H1 (cell line): ENCODE data around the gene ATG16L1. TPM values are rescaled to one million over a fixed set of nuclear protein-coding genes. Genes with fewer than 3 reads are reported as not detected.

Experiments
- CTCF ChIA-PET: fragments of 300-600 bp; sonication (Branson Sonifier 250); formaldehyde crosslinking; loops from one replicate; lab custom pipeline; 2021; ENCODE audit not compliant: partially characterized antibody; lab: Charles Lee
- POLR2A ChIA-PET: fragments of 300-600 bp; sonication (Branson Sonifier 250); formaldehyde crosslinking; loops from one replicate; lab custom pipeline; 2021; ENCODE audit warnings: inconsistent platforms; ENCODE audit not compliant: partially characterized antibody; lab: Charles Lee
- DNase-seq, 2 experiments: peaks; one replicate each; pipeline versions ENCODE4 v3.0.0 to v3.0.0-alpha.2; 2010 to 2022; ENCODE audit warnings: low spot score in 2 of 2, low read depth in 1 of 2, mixed read lengths in 1 of 2
- FAIRE-seq: peaks from 2 replicates; lab custom pipeline; 2011; peaks lifted over from hg19 to GRCh38; lab: Jason Lieb, UNC
- H2AFZ ChIP-seq: 2 replicates; pipeline ENCODE4 v1.8.1; 2012; ENCODE audit warnings: low read length, inconsistent platforms
- H2AK5ac ChIP-seq: 2 replicates; pipeline ENCODE4 v1.6.1; 2013; ENCODE audit warnings: low read depth, low read length
- H2BK120ac ChIP-seq: replicated peaks from 2 replicates; pipeline ENCODE3; 2013; ENCODE audit warnings: low read depth, low read length, inconsistent platforms
- H2BK12ac ChIP-seq: 2 replicates; pipeline ENCODE4 v1.6.1; 2013; ENCODE audit warnings: low read depth, low read length
- H2BK15ac ChIP-seq: 2 replicates; pipeline ENCODE4 v1.6.1; 2013; ENCODE audit warnings: low read length
- H2BK20ac ChIP-seq: 2 replicates; pipeline ENCODE4 v1.6.1; 2013; ENCODE audit warnings: low read length
- H2BK5ac ChIP-seq: 2 replicates; pipeline ENCODE4 v1.6.1; 2013; ENCODE audit warnings: low read depth, low read length
- H3K14ac ChIP-seq: 2 replicates; pipeline ENCODE4 v1.6.1; 2013; ENCODE audit warnings: inconsistent platforms; ENCODE audit not compliant: insufficient read length
- H3K18ac ChIP-seq: 2 replicates; pipeline ENCODE4 v1.6.1; 2013; ENCODE audit warnings: low read length; ENCODE audit errors: extremely low read depth
- H3K23ac ChIP-seq: 2 replicates; pipeline ENCODE4 v1.6.1; 2013; ENCODE audit warnings: inconsistent platforms; ENCODE audit not compliant: insufficient read length
- H3K23me2 ChIP-seq: 2 replicates; pipeline ENCODE4 v1.6.1; 2013; ENCODE audit warnings: low read depth, low read length
- H3K27ac ChIP-seq: 2 replicates; pipeline ENCODE4 v1.6.1; 2011; ENCODE audit warnings: low read depth, low read length, inconsistent platforms
- H3K27me3 ChIP-seq, 4 experiments: replicated peaks in 1 of 4; 1 replicate in 1 of 4; 2 replicates in 3 of 4; pipeline versions ENCODE4 v1.6.1 to v1.8.1; 2011 to 2013; ENCODE audit warnings: low read length in 3 of 4, mild to moderate bottlenecking in 3 of 4, inconsistent platforms in 2 of 4, mixed read lengths in 2 of 4, moderate library complexity in 1 of 4; ENCODE audit not compliant: control insufficient read depth in 3 of 4, insufficient read depth in 3 of 4; ENCODE audit errors: extremely low read depth in 1 of 4
- H3K36me3 ChIP-seq, 4 experiments: 2 replicates each; pipeline versions ENCODE4 v1.6.1 to v1.8.1; 2011 to 2013; ENCODE audit warnings: mild to moderate bottlenecking in 4 of 4, low read length in 3 of 4, moderate library complexity in 2 of 4, control low read depth in 1 of 4, inconsistent platforms in 1 of 4; ENCODE audit not compliant: insufficient read depth in 4 of 4, control insufficient read depth in 2 of 4
- H3K4ac ChIP-seq: replicated peaks from 2 replicates; pipeline ENCODE3; 2013; ENCODE audit warnings: low read length, low read depth, mixed read lengths, inconsistent platforms; ENCODE audit not compliant: insufficient read length
- H3K4me1 ChIP-seq, 4 experiments: replicated peaks in 1 of 4; 1 replicate in 1 of 4; 2 replicates in 3 of 4; pipeline versions ENCODE4 v1.6.1 to v1.8.1; 2011 to 2013; ENCODE audit warnings: low read length in 3 of 4, inconsistent platforms in 2 of 4, mixed read lengths in 1 of 4; ENCODE audit not compliant: insufficient read depth in 4 of 4, control insufficient read depth in 3 of 4
- H3K4me2 ChIP-seq, 2 experiments: 2 replicates each; pipeline versions ENCODE4 v1.6.1 to v1.8.1; 2011 to 2013; ENCODE audit warnings: low read depth in 2 of 2, low read length in 2 of 2, control low read depth in 1 of 2, inconsistent platforms in 1 of 2, mild to moderate bottlenecking in 1 of 2; ENCODE audit not compliant: insufficient read depth in 1 of 2
- H3K4me3 ChIP-seq, 4 experiments: fragments of 200-600, 300-600 bp in 1 of 4; sonication (generic), shearing (Covaris generic), sonication (Bioruptor Twin) in 1 of 4; 2 replicates each; pipeline versions ENCODE4 v1.5.1 to v1.8.1; 2011 to 2016; ENCODE audit warnings: low read length in 4 of 4, low read depth in 3 of 4, control low read depth in 2 of 4, inconsistent platforms in 2 of 4, mild to moderate bottlenecking in 2 of 4, mixed read lengths in 1 of 4, moderate library complexity in 1 of 4; ENCODE audit not compliant: insufficient read depth in 2 of 4; ENCODE audit errors: extremely low read depth in 1 of 4
- H3K56ac ChIP-seq: replicated peaks from 2 replicates; pipeline ENCODE3; 2013; ENCODE audit warnings: low read depth, mild to moderate bottlenecking, mixed read lengths, low read length, inconsistent platforms; ENCODE audit not compliant: insufficient read length
- H3K79me1 ChIP-seq: 2 replicates; pipeline ENCODE4 v1.6.1; 2013; ENCODE audit warnings: low read depth, low read length, control low read depth
- H3K79me2 ChIP-seq, 2 experiments: 2 replicates each; pipeline versions ENCODE4 v1.6.1 to v1.8.1; 2012 to 2013; ENCODE audit warnings: low read length in 2 of 2, mild to moderate bottlenecking in 2 of 2, inconsistent platforms in 1 of 2; ENCODE audit not compliant: insufficient read depth in 2 of 2, control insufficient read depth in 1 of 2
- H3K9ac ChIP-seq, 4 experiments: replicated peaks in 1 of 4; 1 replicate in 1 of 4; 2 replicates in 3 of 4; pipeline versions ENCODE4 v1.6.1 to v1.8.1; 2011 to 2013; ENCODE audit warnings: low read depth in 3 of 4, low read length in 3 of 4, control low read depth in 2 of 4, mild to moderate bottlenecking in 2 of 4, moderate library complexity in 2 of 4, inconsistent platforms in 1 of 4; ENCODE audit errors: extremely low read depth in 1 of 4
- H3K9me3 ChIP-seq, 2 experiments: 2 replicates each; pipeline versions ENCODE4 v1.6.1 to v1.8.1; 2012 to 2013; ENCODE audit warnings: mild to moderate bottlenecking in 2 of 2, moderate library complexity in 2 of 2, control low read depth in 1 of 2, inconsistent platforms in 1 of 2, low read depth in 1 of 2, low read length in 1 of 2, mixed read lengths in 1 of 2; ENCODE audit not compliant: insufficient read depth in 2 of 2
- H4K20me1 ChIP-seq, 2 experiments: replicated peaks in 1 of 2; 2 replicates each; pipeline versions ENCODE3 to v1.8.1; 2011 to 2013; ENCODE audit warnings: inconsistent platforms in 2 of 2, low read length in 2 of 2, mild to moderate bottlenecking in 1 of 2; ENCODE audit not compliant: insufficient read depth in 2 of 2, control insufficient read depth in 1 of 2
- H4K5ac ChIP-seq: 2 replicates; pipeline ENCODE4 v1.6.1; 2013; ENCODE audit warnings: low read length, low read depth, mixed read lengths, inconsistent platforms; ENCODE audit not compliant: insufficient read length
- H4K8ac ChIP-seq: 2 replicates; pipeline ENCODE4 v1.8.0; 2013; ENCODE audit warnings: mild to moderate bottlenecking, moderate library complexity, low read length, inconsistent platforms; ENCODE audit not compliant: insufficient read depth; ENCODE audit errors: extremely low read depth
- H4K91ac ChIP-seq: replicated peaks from 2 replicates; pipeline ENCODE3; 2013; ENCODE audit warnings: low read length, mixed read lengths, inconsistent platforms; ENCODE audit not compliant: insufficient read length
- CHD2 ChIP-seq: IDR thresholded peaks from 2 replicates; pipeline ENCODE4 v1.6.1; 2012; ENCODE audit warnings: low read length, improper control_type of control experiment
- CREB1 ChIP-seq: IDR thresholded peaks from 2 replicates; pipeline ENCODE4 v1.6.1; 2012; ENCODE audit warnings: inconsistent platforms
- EP300 ChIP-seq, 2 experiments: IDR thresholded peaks; 1 replicate in 1 of 2; 2 replicates in 1 of 2; pipeline ENCODE4 v1.6.1; 2011 to 2012; ENCODE audit warnings: low read depth in 2 of 2, low read length in 2 of 2, mild to moderate bottlenecking in 2 of 2, borderline replicate concordance in 1 of 2, inconsistent platforms in 1 of 2, moderate library complexity in 1 of 2
- HDAC2 ChIP-seq, 2 experiments: fragments of 300-600 bp in 1 of 2; sonication (generic) in 1 of 2; IDR thresholded peaks; 2 replicates each; pipeline ENCODE4 v1.6.1; 2011 to 2012; ENCODE audit warnings: low read depth in 2 of 2, low read length in 2 of 2, mild to moderate bottlenecking in 2 of 2, moderate library complexity in 2 of 2, borderline replicate concordance in 1 of 2, inconsistent platforms in 1 of 2
- HDAC6 ChIP-seq: IDR thresholded peaks from one replicate; pipeline ENCODE4 v1.7.1; 2012; ENCODE audit warnings: low read depth, mild to moderate bottlenecking, inconsistent platforms, low read length, moderate library complexity
- MAFK ChIP-seq: IDR thresholded peaks from 2 replicates; pipeline ENCODE4 v1.6.1; 2012; ENCODE audit warnings: low read depth, mild to moderate bottlenecking, improper control_type of control experiment, low read length
- POLR2A ChIP-seq, 2 experiments: IDR thresholded peaks; 1 replicate in 1 of 2; 2 replicates in 1 of 2; pipeline ENCODE4 v1.6.1; 2011; ENCODE audit warnings: low read depth in 2 of 2, low read length in 2 of 2, mild to moderate bottlenecking in 2 of 2; ENCODE audit errors: control extremely low read depth in 1 of 2
- RBBP5 ChIP-seq: IDR thresholded peaks from 2 replicates; pipeline ENCODE4 v1.7.1; 2012; ENCODE audit warnings: low read depth, mild to moderate bottlenecking, inconsistent platforms, low read length, moderate library complexity, borderline replicate concordance
- SIX5 ChIP-seq: IDR thresholded peaks from 2 replicates; pipeline ENCODE4 v1.6.1; 2011; ENCODE audit warnings: mild to moderate bottlenecking, low read depth, low read length
- SP4 ChIP-seq: IDR thresholded peaks from 2 replicates; pipeline ENCODE4 v1.6.1; 2012; ENCODE audit warnings: low read length, inconsistent platforms
- SRF ChIP-seq: IDR thresholded peaks from 2 replicates; pipeline ENCODE4 v1.6.1; 2011; ENCODE audit warnings: mild to moderate bottlenecking, low read depth, low read length, moderate library complexity
- TAF1 ChIP-seq: IDR thresholded peaks from 2 replicates; pipeline ENCODE4 v1.6.1; 2011; ENCODE audit warnings: mild to moderate bottlenecking, low read depth, low read length
- TCF12 ChIP-seq: IDR thresholded peaks from 2 replicates; pipeline ENCODE4 v1.6.1; 2011; ENCODE audit warnings: low read depth, mild to moderate bottlenecking, low read length
- ZNF274 ChIP-seq: IDR thresholded peaks from 2 replicates; pipeline ENCODE4 v1.7.0; 2012; ENCODE audit warnings: low read length, borderline replicate concordance; ENCODE audit errors: extremely low read depth
- WGBS, 2 experiments: shearing (Covaris generic) in 1 of 2; methylation state at CpG; one replicate each; pipeline versions ENCODE4 v1.1.6 to v1.1.7; 2013 to 2015; ENCODE audit warnings: low lambda C conversion rate in 2 of 2, mixed read lengths in 2 of 2, inconsistent platforms in 1 of 2, low coverage in 1 of 2, missing lambda C conversion rate in 1 of 2; ENCODE audit not compliant: insufficient replicate concordance in 2 of 2, insufficient coverage in 1 of 2, insufficient read length in 1 of 2; ENCODE audit errors: extremely low coverage in 1 of 2, missing lambda C conversion rate in 1 of 2; 5-methylcytosine and 5-hydroxymethylcytosine counted together
- polyA plus RNA-seq, 7 experiments: library from polyadenylated mRNA; depleted of rRNA in 3 of 7; stranded (reverse) in 5 of 7; unstranded in 2 of 7; fragments of >200 nt in 5 of 7; fragments of 200-250 nt in 2 of 7; gene quantifications; 1 replicate in 5 of 7; 2 replicates in 1 of 7; 4 replicates in 1 of 7; pipeline versions ENCODE4 v1.2.1 to v1.2.3, GENCODE V29; 2011 to 2013; ENCODE audit warnings: missing spikeins in 2 of 7, mixed read lengths in 2 of 7
- total RNA-seq: library from RNA; stranded (reverse); fragmentation: NEBNext Ultra II Directional; extraction: Animal tissue kit (Norgen Biotek cat#: 25700); gene quantifications from 2 replicates; pipeline ENCODE4 v1.2.1, GENCODE V29; 2021

ATG16L1 gene
- total and polyA plus RNA-seq, 2 of the 8 experiments (the other 6 are each of a cell fraction or from before 2014, with no cell fraction given) = 18.3 to 31.0 TPM

- peaks cover 8 to 70% (median 42%) of the 10 kb centered on the region in 4 experiments; a peak in 6 of 7 replicates for H3K27me3 ChIP-seq
- no peak overlapping the region for H3K4ac ChIP-seq
- FAIRE-seq (no peak), DNase-seq (no peak)
- no peak overlapping the region for H2BK120ac ChIP-seq
- H3K14ac ChIP-seq = no peak overlapping the region
- H3K79me2 ChIP-seq = no peaks in the 10 kb centered on the region
- no peak overlapping the region for H3K27ac ChIP-seq
- peak overlapping the region; percentile 43; the same call in 1 of the 2 replicates for H2BK12ac ChIP-seq
- 0 out of 2 replicates have a peak overlapping the region, but pooled peaks have one; percentile 9 for H2AK5ac ChIP-seq
- CTCF ChIA-PET = interaction anchor here (1.0 to 1.2 kb wide), 3 partner anchors 11 to 25 kb away, joined by 3 to 4 read pairs (median 4); partner anchors contain the start of gene DGKD
- no peak overlapping the region for H2BK20ac ChIP-seq
- peak overlapping the region; percentile 63; the same call in 1 of the 2 replicates for H2BK5ac ChIP-seq
- H3K4me2 ChIP-seq = no peak overlapping the region
- TF ChIP-seq HDAC6 (no peak), SP4 (no peak), CREB1 (no peak), TAF1 (no peak), SRF (no peak), CHD2 (no peak), SIX5 (no peak), EP300 (IDR thresholded peaks at IDR 0.05; ENCODE audit: borderline replicate concordance in 1 of 2, low read depth in 2 of 2, low read length in 2 of 2) (no peak), HDAC2 (IDR thresholded peaks at IDR 0.05; ENCODE audit: borderline replicate concordance in 1 of 2, low read depth in 2 of 2, low read length in 2 of 2) (no peak), TCF12 (no peak), MAFK (no peak), RBBP5 (no peak), ZNF274 (no peak), POLR2A (IDR thresholded peaks at IDR 0.05; ENCODE audit: control extremely low read depth in 1 of 2, low read depth in 2 of 2, low read length in 2 of 2) (no peak)
- no peak overlapping the region for H3K23ac ChIP-seq
- no peak overlapping the region for H3K4me3 ChIP-seq
- no peaks in the 10 kb centered on the region for H3K9me3 ChIP-seq
- H4K5ac ChIP-seq = no peak overlapping the region
- H4K20me1 ChIP-seq = no peaks in the 10 kb centered on the region
- H4K91ac ChIP-seq = no peak overlapping the region
- POLR2A ChIA-PET = no interaction called here
- no peak overlapping the region for H3K9ac ChIP-seq
- no peak overlapping the region for H3K18ac ChIP-seq
- H2BK15ac ChIP-seq = no peak overlapping the region
- no peak overlapping the region for H2AFZ ChIP-seq
- no peaks in the 10 kb centered on the region for H3K23me2 ChIP-seq
- WGBS, 2 experiments = 90% methylated on average over 4 of the region's 4 CpGs; no CpG with 5 or more reads in 1 of the 2 experiments
- H3K79me1 ChIP-seq = no peaks in the 10 kb centered on the region
- no peak overlapping the region for H3K56ac ChIP-seq
- H3K4me1 ChIP-seq = peaks cover 0 to 10% (median 3%) of the 10 kb centered on the region in 4 experiments; a peak in 2 of 7 replicates
- no peaks in the 10 kb centered on the region for H3K36me3 ChIP-seq
- H4K8ac ChIP-seq = no peak overlapping the region
Observed at GRCh38 chr2:233328922-233329321, 77.4 kb downstream of the ATG16L1 start.
